H1 (cell line): ENCODE results near the gene LRRC18. TPM values are rescaled to one million over a fixed set of nuclear protein-coding genes. Genes with fewer than 3 reads are reported as not detected.

Source experiments
- CTCF ChIA-PET: fragments of 300-600 bp; sonication (Branson Sonifier 250); formaldehyde crosslinking; loops from one replicate; lab custom pipeline; 2021; ENCODE audit not compliant: partially characterized antibody; lab: Charles Lee
- POLR2A ChIA-PET: fragments of 300-600 bp; sonication (Branson Sonifier 250); formaldehyde crosslinking; loops from one replicate; lab custom pipeline; 2021; ENCODE audit warnings: inconsistent platforms; ENCODE audit not compliant: partially characterized antibody; lab: Charles Lee
- DNase-seq, 2 experiments: peaks; one replicate each; pipeline versions ENCODE4 v3.0.0 to v3.0.0-alpha.2; 2010 to 2022; ENCODE audit warnings: low spot score in 2 of 2, low read depth in 1 of 2, mixed read lengths in 1 of 2
- FAIRE-seq: peaks from 2 replicates; lab custom pipeline; 2011; peaks lifted over from hg19 to GRCh38; lab: Jason Lieb, UNC
- H2AFZ ChIP-seq: 2 replicates; pipeline ENCODE4 v1.8.1; 2012; ENCODE audit warnings: low read length, inconsistent platforms
- H2AK5ac ChIP-seq: 2 replicates; pipeline ENCODE4 v1.6.1; 2013; ENCODE audit warnings: low read depth, low read length
- H2BK120ac ChIP-seq: replicated peaks from 2 replicates; pipeline ENCODE3; 2013; ENCODE audit warnings: low read depth, low read length, inconsistent platforms
- H2BK12ac ChIP-seq: 2 replicates; pipeline ENCODE4 v1.6.1; 2013; ENCODE audit warnings: low read depth, low read length
- H2BK15ac ChIP-seq: 2 replicates; pipeline ENCODE4 v1.6.1; 2013; ENCODE audit warnings: low read length
- H2BK20ac ChIP-seq: 2 replicates; pipeline ENCODE4 v1.6.1; 2013; ENCODE audit warnings: low read length
- H2BK5ac ChIP-seq: 2 replicates; pipeline ENCODE4 v1.6.1; 2013; ENCODE audit warnings: low read depth, low read length
- H3K14ac ChIP-seq: 2 replicates; pipeline ENCODE4 v1.6.1; 2013; ENCODE audit warnings: inconsistent platforms; ENCODE audit not compliant: insufficient read length
- H3K18ac ChIP-seq: 2 replicates; pipeline ENCODE4 v1.6.1; 2013; ENCODE audit warnings: low read length; ENCODE audit errors: extremely low read depth
- H3K23ac ChIP-seq: 2 replicates; pipeline ENCODE4 v1.6.1; 2013; ENCODE audit warnings: inconsistent platforms; ENCODE audit not compliant: insufficient read length
- H3K23me2 ChIP-seq: 2 replicates; pipeline ENCODE4 v1.6.1; 2013; ENCODE audit warnings: low read depth, low read length
- H3K27ac ChIP-seq: 2 replicates; pipeline ENCODE4 v1.6.1; 2011; ENCODE audit warnings: low read depth, low read length, inconsistent platforms
- H3K27me3 ChIP-seq, 4 experiments: replicated peaks in 1 of 4; 1 replicate in 1 of 4; 2 replicates in 3 of 4; pipeline versions ENCODE4 v1.6.1 to v1.8.1; 2011 to 2013; ENCODE audit warnings: low read length in 3 of 4, mild to moderate bottlenecking in 3 of 4, inconsistent platforms in 2 of 4, mixed read lengths in 2 of 4, moderate library complexity in 1 of 4; ENCODE audit not compliant: control insufficient read depth in 3 of 4, insufficient read depth in 3 of 4; ENCODE audit errors: extremely low read depth in 1 of 4
- H3K36me3 ChIP-seq, 4 experiments: 2 replicates each; pipeline versions ENCODE4 v1.6.1 to v1.8.1; 2011 to 2013; ENCODE audit warnings: mild to moderate bottlenecking in 4 of 4, low read length in 3 of 4, moderate library complexity in 2 of 4, control low read depth in 1 of 4, inconsistent platforms in 1 of 4; ENCODE audit not compliant: insufficient read depth in 4 of 4, control insufficient read depth in 2 of 4
- H3K4ac ChIP-seq: replicated peaks from 2 replicates; pipeline ENCODE3; 2013; ENCODE audit warnings: low read length, low read depth, mixed read lengths, inconsistent platforms; ENCODE audit not compliant: insufficient read length
- H3K4me1 ChIP-seq, 4 experiments: replicated peaks in 1 of 4; 1 replicate in 1 of 4; 2 replicates in 3 of 4; pipeline versions ENCODE4 v1.6.1 to v1.8.1; 2011 to 2013; ENCODE audit warnings: low read length in 3 of 4, inconsistent platforms in 2 of 4, mixed read lengths in 1 of 4; ENCODE audit not compliant: insufficient read depth in 4 of 4, control insufficient read depth in 3 of 4
- H3K4me2 ChIP-seq, 2 experiments: 2 replicates each; pipeline versions ENCODE4 v1.6.1 to v1.8.1; 2011 to 2013; ENCODE audit warnings: low read depth in 2 of 2, low read length in 2 of 2, control low read depth in 1 of 2, inconsistent platforms in 1 of 2, mild to moderate bottlenecking in 1 of 2; ENCODE audit not compliant: insufficient read depth in 1 of 2
- H3K4me3 ChIP-seq, 4 experiments: fragments of 200-600, 300-600 bp in 1 of 4; sonication (generic), shearing (Covaris generic), sonication (Bioruptor Twin) in 1 of 4; 2 replicates each; pipeline versions ENCODE4 v1.5.1 to v1.8.1; 2011 to 2016; ENCODE audit warnings: low read length in 4 of 4, low read depth in 3 of 4, control low read depth in 2 of 4, inconsistent platforms in 2 of 4, mild to moderate bottlenecking in 2 of 4, mixed read lengths in 1 of 4, moderate library complexity in 1 of 4; ENCODE audit not compliant: insufficient read depth in 2 of 4; ENCODE audit errors: extremely low read depth in 1 of 4
- H3K56ac ChIP-seq: replicated peaks from 2 replicates; pipeline ENCODE3; 2013; ENCODE audit warnings: low read depth, mild to moderate bottlenecking, mixed read lengths, low read length, inconsistent platforms; ENCODE audit not compliant: insufficient read length
- H3K79me1 ChIP-seq: 2 replicates; pipeline ENCODE4 v1.6.1; 2013; ENCODE audit warnings: low read depth, low read length, control low read depth
- H3K79me2 ChIP-seq, 2 experiments: 2 replicates each; pipeline versions ENCODE4 v1.6.1 to v1.8.1; 2012 to 2013; ENCODE audit warnings: low read length in 2 of 2, mild to moderate bottlenecking in 2 of 2, inconsistent platforms in 1 of 2; ENCODE audit not compliant: insufficient read depth in 2 of 2, control insufficient read depth in 1 of 2
- H3K9ac ChIP-seq, 4 experiments: replicated peaks in 1 of 4; 1 replicate in 1 of 4; 2 replicates in 3 of 4; pipeline versions ENCODE4 v1.6.1 to v1.8.1; 2011 to 2013; ENCODE audit warnings: low read depth in 3 of 4, low read length in 3 of 4, control low read depth in 2 of 4, mild to moderate bottlenecking in 2 of 4, moderate library complexity in 2 of 4, inconsistent platforms in 1 of 4; ENCODE audit errors: extremely low read depth in 1 of 4
- H3K9me3 ChIP-seq, 2 experiments: 2 replicates each; pipeline versions ENCODE4 v1.6.1 to v1.8.1; 2012 to 2013; ENCODE audit warnings: mild to moderate bottlenecking in 2 of 2, moderate library complexity in 2 of 2, control low read depth in 1 of 2, inconsistent platforms in 1 of 2, low read depth in 1 of 2, low read length in 1 of 2, mixed read lengths in 1 of 2; ENCODE audit not compliant: insufficient read depth in 2 of 2
- H4K20me1 ChIP-seq, 2 experiments: replicated peaks in 1 of 2; 2 replicates each; pipeline versions ENCODE3 to v1.8.1; 2011 to 2013; ENCODE audit warnings: inconsistent platforms in 2 of 2, low read length in 2 of 2, mild to moderate bottlenecking in 1 of 2; ENCODE audit not compliant: insufficient read depth in 2 of 2, control insufficient read depth in 1 of 2
- H4K5ac ChIP-seq: 2 replicates; pipeline ENCODE4 v1.6.1; 2013; ENCODE audit warnings: low read length, low read depth, mixed read lengths, inconsistent platforms; ENCODE audit not compliant: insufficient read length
- H4K8ac ChIP-seq: 2 replicates; pipeline ENCODE4 v1.8.0; 2013; ENCODE audit warnings: mild to moderate bottlenecking, moderate library complexity, low read length, inconsistent platforms; ENCODE audit not compliant: insufficient read depth; ENCODE audit errors: extremely low read depth
- H4K91ac ChIP-seq: replicated peaks from 2 replicates; pipeline ENCODE3; 2013; ENCODE audit warnings: low read length, mixed read lengths, inconsistent platforms; ENCODE audit not compliant: insufficient read length
- WGBS, 2 experiments: shearing (Covaris generic) in 1 of 2; methylation state at CpG; one replicate each; pipeline versions ENCODE4 v1.1.6 to v1.1.7; 2013 to 2015; ENCODE audit warnings: low lambda C conversion rate in 2 of 2, mixed read lengths in 2 of 2, inconsistent platforms in 1 of 2, low coverage in 1 of 2, missing lambda C conversion rate in 1 of 2; ENCODE audit not compliant: insufficient replicate concordance in 2 of 2, insufficient coverage in 1 of 2, insufficient read length in 1 of 2; ENCODE audit errors: extremely low coverage in 1 of 2, missing lambda C conversion rate in 1 of 2; 5-methylcytosine and 5-hydroxymethylcytosine counted together
- polyA plus RNA-seq, 7 experiments: library from polyadenylated mRNA; depleted of rRNA in 3 of 7; stranded (reverse) in 5 of 7; unstranded in 2 of 7; fragments of >200 nt in 5 of 7; fragments of 200-250 nt in 2 of 7; gene quantifications; 1 replicate in 5 of 7; 2 replicates in 1 of 7; 4 replicates in 1 of 7; pipeline versions ENCODE4 v1.2.1 to v1.2.3, GENCODE V29; 2011 to 2013; ENCODE audit warnings: missing spikeins in 2 of 7, mixed read lengths in 2 of 7
- total RNA-seq: library from RNA; stranded (reverse); fragmentation: NEBNext Ultra II Directional; extraction: Animal tissue kit (Norgen Biotek cat#: 25700); gene quantifications from 2 replicates; pipeline ENCODE4 v1.2.1, GENCODE V29; 2021

Gene LRRC18
- total and polyA plus RNA-seq, 2 of the 8 experiments (the other 6 are each of a cell fraction or from before 2014, with no cell fraction given): not detected

DNA sequence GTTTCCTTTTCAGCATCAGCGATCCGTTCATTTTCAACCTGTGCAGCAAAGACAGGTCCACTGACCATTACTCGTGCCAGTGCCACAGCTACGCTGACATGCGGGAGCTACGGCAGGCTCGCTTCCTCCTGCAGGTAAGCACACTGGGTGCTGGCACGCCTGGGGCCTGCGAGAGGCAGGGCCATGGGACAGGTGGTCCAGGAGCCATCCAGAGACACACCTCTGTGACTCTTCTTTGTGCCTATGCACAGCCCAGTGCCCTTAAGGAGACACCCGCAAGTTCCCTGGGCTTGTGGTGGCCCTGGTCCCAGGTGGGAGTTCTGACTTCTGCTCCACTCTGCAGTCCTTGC is 42.2 kb downstream of the LRRC18 start:
- Histone ChIP-seq H3K9me3 (no peaks in the 10 kb centered on the region), H3K4ac (no peak overlapping the region), H3K27me3 (no peaks in the 10 kb centered on the region; a peak in 1 of 7 replicates), H3K4me1 (no peaks in the 10 kb centered on the region), H3K23me2 (no peaks in the 10 kb centered on the region), H3K9ac (no peak overlapping the region), H4K91ac (no peak overlapping the region), H2BK12ac (no peak overlapping the region), H3K18ac (no peak overlapping the region), H3K36me3 (no peaks in the 10 kb centered on the region), H3K79me2 (no peaks in the 10 kb centered on the region), H3K79me1 (no peaks in the 10 kb centered on the region), H3K23ac (no peak overlapping the region), H4K20me1 (no peaks in the 10 kb centered on the region), H3K56ac (no peak overlapping the region), H4K5ac (no peak overlapping the region), H3K14ac (no peak overlapping the region), H3K27ac (no peak overlapping the region), H2AK5ac (no peak overlapping the region), H3K4me3 (no peak overlapping the region), H2BK20ac (no peak overlapping the region), H3K4me2 (no peak overlapping the region), H2BK15ac (no peak overlapping the region), H4K8ac (no peak overlapping the region), H2BK120ac (no peak overlapping the region), H2BK5ac (no peak overlapping the region), H2AFZ (no peak overlapping the region)
- 92% methylated on average over 10 of the region's 10 CpGs; no CpG with 5 or more reads in 1 of the 2 experiments for WGBS, 2 experiments
- ChIA-PET CTCF (interaction anchor here (1.8 to 2.6 kb wide), 4 partner anchors 8 to 15 kb away, joined by 4 to 14 read pairs (median 8); no protein-coding TSS in a partner anchor), POLR2A (no interaction called here)
- DNase-seq (no peak), FAIRE-seq (no peak)
